ENCODE data around the gene BICD2. TPM values are rescaled to one million over a fixed set of nuclear protein-coding genes. Genes with fewer than 3 reads are reported as not detected.
A peak's percentile ranks its signal among the peaks of the same experiment; 100 is the strongest.

The BICD2 gene
- total RNA-seq, 4 donors from 2014 or later, result 28.3 to 54.0 (median 44.2) TPM

DNA sequence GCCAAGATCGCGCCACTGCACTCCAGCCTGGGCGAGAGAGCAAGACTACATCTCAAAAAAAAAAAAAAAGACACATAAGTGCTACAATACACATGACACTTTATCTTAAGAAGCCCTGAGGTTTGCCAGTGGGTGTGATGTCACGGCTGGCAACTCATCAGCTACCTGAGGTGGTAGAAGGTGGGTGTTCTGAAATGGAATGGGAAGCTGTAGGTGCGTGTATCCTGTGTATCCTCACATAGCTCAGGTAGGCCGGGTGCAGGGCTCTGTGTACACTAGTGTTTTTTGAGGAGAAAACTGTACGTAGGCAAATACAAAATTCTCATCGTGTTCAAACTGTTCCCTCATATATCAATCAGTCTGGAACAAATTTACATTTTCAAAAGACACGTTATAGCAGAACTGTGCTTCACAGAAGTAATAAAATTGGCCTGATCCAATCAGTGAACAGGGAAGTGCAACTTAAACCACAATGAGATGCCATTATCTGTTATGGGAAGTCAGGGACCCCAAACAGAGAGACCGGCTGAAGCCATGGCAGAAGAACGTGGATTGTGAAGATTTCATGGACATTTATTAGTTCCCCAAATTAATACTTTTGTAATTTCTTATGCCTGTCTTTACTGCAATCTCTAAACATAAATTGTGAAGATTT lies 10.4 kb downstream of the BICD2 start:
- ATAC-seq (ENCODE audit: low FRiP score), result no peak
- TF ChIP-seq, protein P1, sequence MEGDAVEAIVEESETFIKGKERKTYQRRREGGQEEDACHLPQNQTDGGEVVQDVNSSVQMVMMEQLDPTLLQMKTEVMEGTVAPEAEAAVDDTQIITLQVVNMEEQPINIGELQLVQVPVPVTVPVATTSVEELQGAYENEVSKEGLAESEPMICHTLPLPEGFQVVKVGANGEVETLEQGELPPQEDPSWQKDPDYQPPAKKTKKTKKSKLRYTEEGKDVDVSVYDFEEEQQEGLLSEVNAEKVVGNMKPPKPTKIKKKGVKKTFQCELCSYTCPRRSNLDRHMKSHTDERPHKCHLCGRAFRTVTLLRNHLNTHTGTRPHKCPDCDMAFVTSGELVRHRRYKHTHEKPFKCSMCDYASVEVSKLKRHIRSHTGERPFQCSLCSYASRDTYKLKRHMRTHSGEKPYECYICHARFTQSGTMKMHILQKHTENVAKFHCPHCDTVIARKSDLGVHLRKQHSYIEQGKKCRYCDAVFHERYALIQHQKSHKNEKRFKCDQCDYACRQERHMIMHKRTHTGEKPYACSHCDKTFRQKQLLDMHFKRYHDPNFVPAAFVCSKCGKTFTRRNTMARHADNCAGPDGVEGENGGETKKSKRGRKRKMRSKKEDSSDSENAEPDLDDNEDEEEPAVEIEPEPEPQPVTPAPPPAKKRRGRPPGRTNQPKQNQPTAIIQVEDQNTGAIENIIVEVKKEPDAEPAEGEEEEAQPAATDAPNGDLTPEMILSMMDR (IDR thresholded peaks at IDR 0.05), result no peak
- DNase-seq (ENCODE audit: low spot score), result no peak

DNA sequence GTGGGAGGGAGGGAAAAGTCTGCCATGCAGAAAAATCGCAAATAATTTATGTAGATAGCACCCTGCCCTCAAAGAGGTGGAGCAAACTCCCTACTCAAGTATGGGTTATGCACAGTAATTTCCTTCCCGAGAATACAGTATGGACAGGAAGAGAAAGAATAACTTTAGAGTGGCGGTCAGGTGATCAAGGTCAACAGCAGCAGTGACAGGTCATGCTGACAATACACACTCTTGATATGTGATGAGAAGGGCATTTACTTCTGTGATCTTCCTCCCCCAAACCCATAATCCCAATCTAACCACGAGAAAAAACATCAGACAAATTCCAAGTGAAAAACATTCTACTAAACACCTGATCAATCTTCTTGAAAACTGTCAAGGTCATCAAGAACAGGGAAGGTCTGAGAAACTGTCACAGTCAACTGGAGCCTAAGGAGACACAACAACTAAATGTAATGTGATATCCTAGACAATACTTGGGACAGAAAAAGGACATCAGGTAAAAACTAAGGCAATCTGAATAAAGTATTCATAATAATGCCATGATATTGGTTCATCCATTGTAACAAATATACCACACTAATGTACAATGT lies 11.7 kb downstream of the BICD2 start:
- no peak for DNase-seq (ENCODE audit: low spot score)
- TF ChIP-seq, protein P1 (IDR thresholded peaks at IDR 0.05), result no peak
- no peak for ATAC-seq (ENCODE audit: low FRiP score)

DNA sequence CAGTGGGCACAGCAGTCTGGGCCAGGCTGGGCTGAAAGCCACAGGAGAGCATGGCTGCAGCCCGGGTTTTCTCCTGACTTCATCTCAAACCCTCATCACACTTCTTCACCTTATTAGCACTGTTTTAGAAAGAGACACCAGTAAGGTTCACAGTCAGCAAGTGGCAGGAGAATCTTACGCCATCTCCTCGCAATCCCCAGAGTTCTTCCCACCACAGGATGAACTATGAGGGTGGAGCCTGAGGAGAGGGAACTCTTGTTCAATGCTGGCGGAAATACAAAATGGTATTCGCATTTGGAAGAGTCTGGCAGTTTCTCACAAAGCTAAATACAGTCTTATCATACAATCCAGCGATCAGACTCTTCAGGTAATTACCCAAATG lies 14.7 kb downstream of the BICD2 start:
- no peak for DNase-seq (ENCODE audit: low spot score)
- no peak for ATAC-seq (ENCODE audit: low FRiP score)
- TF ChIP-seq, protein P1 (IDR thresholded peaks at IDR 0.05), result no peak

DNA sequence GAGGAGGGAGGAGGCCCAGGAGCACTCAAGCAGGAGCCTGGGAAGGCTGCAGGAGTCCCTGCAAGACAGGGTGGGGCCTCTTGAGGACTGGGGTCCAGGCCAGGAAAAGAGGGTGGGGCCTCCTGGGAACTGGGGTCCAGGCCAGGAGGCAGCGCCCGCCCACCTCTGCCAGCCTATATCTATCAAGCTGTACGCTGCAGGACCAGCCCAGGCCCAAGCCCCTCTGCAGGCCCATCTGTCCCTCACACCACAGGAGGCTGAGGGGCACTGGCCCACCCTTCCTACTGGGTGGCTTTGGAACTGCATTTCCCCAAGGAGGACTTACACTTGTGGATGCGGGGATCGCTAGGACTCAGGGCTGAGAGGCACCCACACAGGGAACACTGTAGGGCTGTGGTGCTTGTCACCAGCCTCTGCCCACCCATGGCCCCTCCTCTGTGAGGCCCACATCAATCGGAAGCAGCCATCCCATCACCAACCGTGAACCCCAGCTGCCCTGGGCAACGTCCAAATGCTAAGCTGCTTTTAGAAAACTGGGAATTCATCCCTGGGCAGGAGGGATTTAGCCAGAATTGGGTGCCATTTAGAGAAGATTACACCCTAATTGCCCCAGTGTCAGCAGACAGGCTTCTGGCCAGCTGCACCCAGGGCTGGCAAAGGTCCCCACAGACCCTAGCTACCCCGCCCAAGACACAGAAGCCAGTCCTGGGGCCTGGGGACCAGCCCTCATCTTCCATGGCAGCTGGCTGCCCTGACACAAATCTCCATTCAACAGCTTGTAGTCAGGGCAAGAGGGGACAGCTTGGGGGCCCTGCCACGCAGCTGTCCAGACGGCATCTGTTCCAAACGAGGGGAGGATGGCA lies 15.3 kb downstream of the BICD2 start:
- no peak for DNase-seq (ENCODE audit: low spot score)
- TF ChIP-seq, protein P1 (IDR thresholded peaks at IDR 0.05), result no peak
- peak; percentile 33 for ATAC-seq (ENCODE audit: low FRiP score)

DNA sequence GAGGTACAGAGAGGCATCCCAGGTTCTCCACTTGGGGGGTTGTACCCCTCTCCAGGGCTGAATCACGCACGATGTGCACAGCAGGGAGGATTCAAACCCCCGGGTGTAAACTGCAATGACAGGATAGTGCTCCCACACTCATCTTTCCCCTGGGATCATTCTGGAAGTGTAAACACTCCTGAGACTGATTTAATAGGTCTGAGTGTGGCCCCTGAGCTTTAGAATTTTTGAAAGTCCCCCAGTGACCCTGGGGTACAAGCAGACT lies 16.5 kb downstream of the BICD2 start:
- TF ChIP-seq, protein P1 (IDR thresholded peaks at IDR 0.05), result no peak
- no peak for DNase-seq (ENCODE audit: low spot score)
- ATAC-seq (ENCODE audit: low FRiP score), result no peak

DNA sequence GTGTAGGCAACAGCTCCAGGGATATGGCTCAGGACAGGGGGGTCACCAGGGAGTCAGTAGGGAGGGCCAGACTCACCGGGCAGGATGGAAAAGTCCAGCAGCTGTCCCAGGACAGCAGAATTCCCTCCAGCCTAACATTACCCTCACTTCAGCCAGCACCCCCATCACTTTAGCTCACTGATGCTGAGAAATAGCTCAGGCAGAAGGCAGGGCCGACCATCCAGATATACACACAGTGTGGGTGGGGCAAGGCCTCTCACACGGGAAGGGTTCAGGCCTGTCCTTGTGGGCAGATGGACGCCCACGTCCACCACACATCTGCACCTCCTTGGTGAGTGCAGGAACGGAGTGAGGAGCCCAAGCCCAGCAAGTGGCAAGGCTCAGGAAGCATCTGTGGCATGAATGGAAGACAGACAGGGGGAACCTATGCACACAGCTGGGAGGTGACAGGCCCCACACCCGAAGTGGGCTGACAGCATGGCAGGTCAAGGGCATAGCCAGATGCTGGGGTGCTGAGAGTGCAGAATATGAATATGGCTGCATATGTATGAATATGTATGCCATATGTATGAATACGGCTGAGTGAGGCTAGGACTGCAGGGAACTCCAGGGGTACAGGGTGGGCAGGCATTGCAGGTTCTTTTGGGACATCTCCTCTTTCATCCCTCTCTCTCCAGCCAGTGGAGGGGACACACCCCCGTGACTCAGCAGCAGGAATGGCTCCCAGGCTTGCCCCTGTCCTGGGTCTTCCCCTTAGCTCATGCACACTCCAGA lies 17.0 kb downstream of the BICD2 start:
- no peak for DNase-seq (ENCODE audit: low spot score)
- TF ChIP-seq, protein P1 (IDR thresholded peaks at IDR 0.05), result no peak
- ATAC-seq (ENCODE audit: low FRiP score), result no peak
